GM12891 (cell line): Measurements from ENCODE around the gene WNT9A.

ENCODE experiments used
- DNase-seq: peaks from one replicate; pipeline ENCODE4 v3.0.0; 2011; ENCODE audit warnings: low spot score; ENCODE audit not compliant: insufficient read length
- FAIRE-seq: peaks from 2 replicates; lab custom pipeline; 2011; peaks lifted over from hg19 to GRCh38; lab: Jason Lieb, UNC
- PAX5 ChIP-seq: IDR thresholded peaks from 2 replicates; pipeline ENCODE4 v1.6.1; 2011; ENCODE audit warnings: low read length, moderate library complexity, mild to moderate bottlenecking; ENCODE audit not compliant: insufficient read depth, severe bottlenecking
- POLR2A ChIP-seq: IDR thresholded peaks from 2 replicates; pipeline ENCODE4 v1.6.1; 2011; ENCODE audit warnings: low read depth, low read length, control low read depth
- POLR2AphosphoS5 ChIP-seq: IDR thresholded peaks from 2 replicates; pipeline ENCODE4 v1.6.1; 2011; ENCODE audit warnings: low read depth, low read length, control low read depth
- POU2F2 ChIP-seq: IDR thresholded peaks from 2 replicates; pipeline ENCODE4 v1.6.1; 2011; ENCODE audit warnings: low read depth, mild to moderate bottlenecking, control low read depth, low read length, moderate library complexity
- SPI1 ChIP-seq: IDR thresholded peaks from 2 replicates; pipeline ENCODE4 v1.6.1; 2011; ENCODE audit warnings: low read depth, low read length, control low read depth
- TAF1 ChIP-seq: IDR thresholded peaks from 2 replicates; pipeline ENCODE4 v1.6.1; 2011; ENCODE audit warnings: low read depth, low read length, control low read depth

WNT9A gene

DNA sequence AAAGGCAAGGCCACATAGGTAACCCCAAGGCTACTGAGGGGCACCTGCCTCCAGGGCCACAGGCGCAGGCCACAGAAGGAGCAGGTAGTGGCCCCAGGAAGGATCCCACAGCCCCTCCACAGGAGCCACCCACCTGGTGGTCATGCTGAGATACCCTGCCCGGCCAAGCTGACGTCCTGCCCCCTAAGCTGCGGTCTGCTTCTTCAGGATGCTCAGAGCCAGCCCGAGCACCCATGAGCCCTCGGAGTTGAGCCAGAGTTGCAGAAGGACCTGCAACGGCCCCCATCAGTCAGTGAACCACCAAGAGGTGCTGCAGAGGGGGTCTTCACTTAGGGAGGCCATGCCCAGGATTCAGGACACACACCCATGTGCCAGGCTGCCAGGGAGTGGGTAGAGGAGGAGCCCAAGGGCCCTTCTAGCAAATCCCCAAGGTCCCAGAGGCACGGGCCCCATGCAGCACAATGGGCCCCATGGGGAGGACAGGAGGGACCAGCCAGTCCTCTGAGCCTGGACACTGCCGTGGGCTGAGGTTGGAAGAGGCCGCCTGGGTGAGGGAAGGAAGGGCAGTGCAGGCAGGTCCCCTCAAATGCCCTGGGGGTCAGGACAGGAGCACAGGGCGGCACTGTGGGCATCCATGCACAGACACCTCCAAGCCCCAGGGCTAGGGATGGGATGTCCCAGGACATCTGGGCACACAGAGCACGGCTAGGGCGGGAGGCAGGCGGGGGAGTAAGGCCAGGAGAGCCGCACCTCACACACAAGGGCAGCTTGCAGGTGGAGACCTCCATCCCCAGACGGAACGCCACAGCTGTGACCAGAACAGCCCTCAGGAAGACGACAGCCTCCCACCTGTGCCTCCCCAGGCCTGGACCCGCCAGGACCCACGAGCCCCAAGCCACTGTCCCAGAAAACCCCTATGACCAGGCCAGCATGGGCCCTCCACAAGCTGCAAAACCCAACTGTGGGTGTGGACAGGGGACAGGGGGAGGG is 20.5 kb downstream of the WNT9A start:
- TF ChIP-seq TAF1 = no peak
- no peak for TF ChIP-seq POU2F2
- no peak for TF ChIP-seq SPI1
- TF ChIP-seq POLR2A = no peak
- no peak for TF ChIP-seq POLR2AphosphoS5
- no peak for TF ChIP-seq PAX5
- DNase-seq (no peak), FAIRE-seq (no peak)

- no peak for DNase-seq
- TF ChIP-seq POLR2A = no peak
- TF ChIP-seq PAX5 = no peak
- TF ChIP-seq SPI1 = no peak
- no peak for TF ChIP-seq POU2F2
- TF ChIP-seq TAF1 = no peak
- TF ChIP-seq POLR2AphosphoS5 = no peak
- no peak for FAIRE-seq
These were observed 21.4 kb downstream of the WNT9A start for GRCh38 chr1:227926216-227926791.

DNA sequence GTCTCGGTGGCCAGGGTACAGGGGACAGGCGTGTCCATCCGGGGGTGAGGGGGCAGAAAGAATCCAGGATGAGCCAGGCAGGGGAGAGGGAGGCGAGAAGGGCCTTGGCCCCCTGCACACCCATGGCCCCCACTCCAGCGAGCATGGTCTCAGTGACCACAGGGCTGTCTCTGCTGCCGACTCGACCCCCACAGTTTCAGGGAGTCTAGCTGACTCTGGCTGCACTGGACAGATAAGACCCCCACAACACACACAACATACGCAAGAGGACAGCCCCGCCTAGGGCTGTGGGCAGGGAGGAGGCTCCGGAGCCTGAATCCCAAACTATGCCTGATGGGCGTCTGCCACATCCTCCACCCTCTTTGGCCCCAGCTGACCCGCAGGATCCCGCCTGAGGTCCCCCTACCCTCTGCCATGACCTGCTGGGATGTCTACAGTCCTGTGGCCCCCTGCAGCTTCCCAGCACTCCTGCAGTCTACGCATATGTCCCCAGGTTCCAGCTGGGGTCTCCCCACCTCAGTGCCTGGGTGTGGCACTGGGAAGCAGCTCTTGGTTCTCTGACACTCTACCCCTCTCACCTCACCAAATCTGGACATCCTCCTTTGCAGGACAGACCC is 22.0 kb downstream of the WNT9A start:
- DNase-seq (no peak), FAIRE-seq (no peak)
- TF ChIP-seq POLR2A (no peak), POLR2AphosphoS5 (no peak), TAF1 (no peak), PAX5 (no peak), SPI1 (no peak), POU2F2 (no peak)

GRCh38 chr1:227924833-227925574 is 22.7 kb downstream of the WNT9A start:
- TF ChIP-seq POU2F2 (no peak), PAX5 (no peak), TAF1 (no peak), POLR2A (no peak)
- FAIRE-seq = no peak
- DNase-seq = no peak

DNA sequence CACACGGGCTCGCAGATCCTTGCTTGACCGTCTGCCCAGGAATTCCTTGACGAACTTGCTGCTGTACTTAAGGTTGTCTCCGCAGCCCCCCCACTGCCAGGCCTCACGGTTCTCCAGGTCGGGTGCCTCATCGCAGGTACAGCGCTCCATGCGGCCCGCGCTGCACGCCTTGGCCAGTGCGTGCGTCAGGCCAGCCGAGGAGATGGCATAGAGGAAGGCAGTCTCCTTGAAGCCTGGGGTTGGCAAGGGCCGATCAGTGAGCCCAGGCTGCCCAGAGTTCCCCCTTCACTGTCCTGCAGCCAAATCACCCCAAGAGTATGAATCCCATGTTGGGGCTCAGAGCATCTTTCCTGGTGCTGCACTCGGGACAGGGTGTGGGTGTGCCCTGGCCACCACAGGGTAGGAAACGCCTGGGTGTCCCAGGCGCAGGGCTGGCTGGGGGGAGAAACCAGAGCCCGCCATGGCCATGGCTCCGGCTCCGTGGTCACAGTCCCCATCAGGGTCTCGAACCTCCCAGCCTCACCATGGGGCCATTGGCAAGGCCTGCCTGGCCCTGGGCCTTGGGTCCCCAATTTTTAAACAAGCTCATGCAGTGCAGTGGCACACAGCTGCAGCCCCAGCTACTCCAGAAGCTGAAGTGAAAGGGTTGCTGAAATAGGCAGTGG is 23.4 kb downstream of the WNT9A start:
- FAIRE-seq = no peak
- TF ChIP-seq TAF1 = no peak
- TF ChIP-seq SPI1 = no peak
- no peak for TF ChIP-seq POU2F2
- TF ChIP-seq POLR2A = no peak
- no peak for DNase-seq

DNA sequence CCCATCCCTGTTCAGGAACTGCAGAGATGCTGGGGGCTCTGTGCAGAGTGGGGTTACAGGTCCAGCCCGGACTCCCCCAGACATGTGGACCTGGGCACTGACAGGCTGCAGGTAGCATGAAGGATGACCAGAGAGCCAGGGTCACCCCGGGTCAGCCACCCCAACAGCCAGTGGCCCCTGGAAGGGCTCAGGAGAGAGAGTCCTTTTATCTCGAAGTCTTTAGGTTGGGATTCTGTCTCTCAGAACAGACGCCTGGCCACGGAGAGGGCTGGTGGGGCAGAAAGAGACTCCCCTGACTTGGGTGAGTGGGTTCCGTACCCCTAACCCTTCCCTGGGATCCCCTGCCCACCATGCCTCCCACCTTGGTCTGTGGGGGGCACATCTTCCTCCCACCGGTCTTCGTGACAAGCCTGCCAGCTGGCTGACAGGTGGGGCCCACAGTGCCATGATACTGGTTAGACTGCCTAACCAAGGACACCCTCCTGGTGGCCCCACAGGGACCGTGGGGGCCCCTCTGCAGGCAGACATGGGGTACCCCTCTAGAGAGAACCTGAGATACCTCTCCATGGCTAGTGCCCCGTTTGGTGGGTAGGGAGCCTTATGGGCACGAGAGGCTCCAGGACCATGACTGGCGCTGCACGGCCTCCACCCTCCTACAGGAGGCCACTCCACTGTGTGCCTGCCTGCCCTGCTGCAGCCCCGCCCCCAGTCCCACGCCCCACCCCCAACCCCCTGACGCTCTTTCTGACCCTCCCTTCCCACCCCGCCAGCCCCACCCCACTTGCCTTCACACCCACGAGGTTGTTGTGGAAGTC is 24.2 kb downstream of the WNT9A start:
- FAIRE-seq = no peak
- no peak for DNase-seq
- no peak for TF ChIP-seq POLR2AphosphoS5
- no peak for TF ChIP-seq TAF1
- TF ChIP-seq PAX5 = no peak
- no peak for TF ChIP-seq POU2F2
- TF ChIP-seq POLR2A = no peak
- no peak for TF ChIP-seq SPI1

GRCh38 chr1:227922501-227923352 is 25.0 kb downstream of the WNT9A start:
- TF ChIP-seq TAF1 (no peak), SPI1 (no peak), POLR2A (no peak), PAX5 (no peak), POLR2AphosphoS5 (no peak), POU2F2 (no peak)
- no peak for FAIRE-seq
- DNase-seq = no peak
